ENCODE measurements around the gene FARP2.
"Not testable (repeated sequence)": the region's sequence is repeated elsewhere in the genome, so short reads cannot be mapped to it uniquely, and the experiment has no call there.

DNA sequence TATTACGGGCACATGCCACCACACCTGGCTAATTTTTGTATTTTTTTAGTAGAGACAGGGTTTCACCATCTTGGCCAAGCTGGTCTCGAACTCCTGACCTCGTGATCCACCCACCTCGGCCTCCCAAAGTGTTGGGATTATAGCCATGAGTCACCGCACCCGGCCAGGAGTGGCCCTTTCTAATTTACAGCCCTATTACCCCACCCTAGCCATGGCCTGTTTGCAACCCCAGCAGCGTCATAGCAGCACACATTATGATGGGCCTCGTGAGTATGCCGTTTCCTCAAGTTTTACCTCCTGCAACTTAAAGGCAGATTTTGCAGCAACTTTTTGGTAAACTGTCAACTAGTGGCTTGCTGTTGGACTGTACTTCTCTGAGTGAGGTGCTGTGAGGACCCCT is 97.8 kb downstream of the FARP2 start:
- TF ChIP-seq, protein P1, sequence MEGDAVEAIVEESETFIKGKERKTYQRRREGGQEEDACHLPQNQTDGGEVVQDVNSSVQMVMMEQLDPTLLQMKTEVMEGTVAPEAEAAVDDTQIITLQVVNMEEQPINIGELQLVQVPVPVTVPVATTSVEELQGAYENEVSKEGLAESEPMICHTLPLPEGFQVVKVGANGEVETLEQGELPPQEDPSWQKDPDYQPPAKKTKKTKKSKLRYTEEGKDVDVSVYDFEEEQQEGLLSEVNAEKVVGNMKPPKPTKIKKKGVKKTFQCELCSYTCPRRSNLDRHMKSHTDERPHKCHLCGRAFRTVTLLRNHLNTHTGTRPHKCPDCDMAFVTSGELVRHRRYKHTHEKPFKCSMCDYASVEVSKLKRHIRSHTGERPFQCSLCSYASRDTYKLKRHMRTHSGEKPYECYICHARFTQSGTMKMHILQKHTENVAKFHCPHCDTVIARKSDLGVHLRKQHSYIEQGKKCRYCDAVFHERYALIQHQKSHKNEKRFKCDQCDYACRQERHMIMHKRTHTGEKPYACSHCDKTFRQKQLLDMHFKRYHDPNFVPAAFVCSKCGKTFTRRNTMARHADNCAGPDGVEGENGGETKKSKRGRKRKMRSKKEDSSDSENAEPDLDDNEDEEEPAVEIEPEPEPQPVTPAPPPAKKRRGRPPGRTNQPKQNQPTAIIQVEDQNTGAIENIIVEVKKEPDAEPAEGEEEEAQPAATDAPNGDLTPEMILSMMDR (IDR thresholded peaks at IDR 0.05; ENCODE audit: low read depth, low read length), result not testable (repeated sequence)
- TF ChIP-seq POLR2A (IDR thresholded peaks at IDR 0.05; ENCODE audit: extremely low read depth, insufficient read length), result not testable (repeated sequence)
